Colonic mucosa (tissue), 4 donors: Measurements from ENCODE around the gene EHMT2. TPM values are rescaled to one million over a fixed set of nuclear protein-coding genes. Genes with fewer than 3 reads are reported as not detected.
"Not testable (repeated sequence)": the region's sequence is repeated elsewhere in the genome, so short reads cannot be mapped to it uniquely, and the experiment has no call there.

Experiments used
- DNase-seq: peaks from one replicate; pipeline ENCODE4 v3.0.0-alpha.2; 2020
- H3K27ac ChIP-seq: fragments of 200-600 bp; one replicate; pipeline ENCODE4 v1.8.0; 2021
- H3K27me3 ChIP-seq: fragments of 200-600 bp; one replicate; pipeline ENCODE4 v1.8.0; 2021
- H3K36me3 ChIP-seq: fragments of 200-600 bp; one replicate; pipeline ENCODE4 v1.8.0; 2021
- H3K4me1 ChIP-seq: fragments of 200-600 bp; one replicate; pipeline ENCODE4 v1.8.0; 2021; ENCODE audit warnings: mild to moderate bottlenecking
- H3K4me3 ChIP-seq: fragments of 200-600 bp; one replicate; pipeline ENCODE4 v1.8.0; 2021
- H3K9ac ChIP-seq, 2 donors: one replicate each; pipeline ENCODE4 v1.7.0; 2013; ENCODE audit warnings: control low read depth in 2 of 2, low read depth in 2 of 2, low read length in 2 of 2
- H3K9me3 ChIP-seq: fragments of 200-600 bp; one replicate; pipeline ENCODE4 v1.8.0; 2021
- CTCF ChIP-seq: fragments of 200-600 bp; IDR thresholded peaks from one replicate; pipeline ENCODE4 v1.8.0; 2022; ENCODE audit warnings: antibody characterized with exemption, mild to moderate bottlenecking
- intact Hi-C: fragments of 100-400 bp; cut with DNase I; formaldehyde crosslinking; loops from one replicate; pipeline ENCODE4 v1.14.1; 2022
- total RNA-seq, 2 donors: library from RNA; stranded (reverse); fragmentation: NEBNext Ultra II Directional in 1 of 2; extraction: Animal tissue kit (Norgen Biotek cat#: 25700) in 1 of 2; gene quantifications; one replicate each; pipeline ENCODE4 v1.2.1, GENCODE V29; 2021
- donor health status: healthy.
- donor health status: DM: no; HTN: no; CAD: no.
- donor health status: DM: no; HTN: no; CAD: no.

Gene EHMT2
- total RNA-seq, 2 donors from 2014 or later = 28.4 to 52.1 TPM

GRCh38 chr6:31943742-31944141, 46.2 kb upstream of the EHMT2 start:
- Histone ChIP-seq H3K9ac (no peak overlapping the region), H3K27me3 (no peaks in the 10 kb centered on the region), H3K4me3 (no peak overlapping the region), H3K27ac (no peak overlapping the region), H3K36me3 (no peaks in the 10 kb centered on the region), H3K9me3 (no peaks in the 10 kb centered on the region), H3K4me1 (peaks cover 7% of the 10 kb centered on the region)
- no peak for DNase-seq
- TF ChIP-seq CTCF = no peak
- intact Hi-C loops = no loop called here

- Histone ChIP-seq H3K4me3 (no peak overlapping the region), H3K9me3 (no peaks in the 10 kb centered on the region), H3K36me3 (no peaks in the 10 kb centered on the region), H3K9ac (no peak overlapping the region), H3K27ac (no peak overlapping the region), H3K4me1 (peaks cover 7% of the 10 kb centered on the region), H3K27me3 (no peaks in the 10 kb centered on the region)
- no peak for DNase-seq
- intact Hi-C loops = no loop called here
- no peak for TF ChIP-seq CTCF
Observed at GRCh38 chr6:31940256-31940664, 42.8 kb upstream of the EHMT2 start.

- intact Hi-C loops = no loop called here
- Histone ChIP-seq H3K9me3 (no peaks in the 10 kb centered on the region), H3K27ac (no peak overlapping the region), H3K27me3 (no peaks in the 10 kb centered on the region), H3K9ac (no peak overlapping the region), H3K4me1 (no peaks in the 10 kb centered on the region), H3K4me3 (no peak overlapping the region), H3K36me3 (no peaks in the 10 kb centered on the region)
- DNase-seq = no peak
- no peak for TF ChIP-seq CTCF
Observed at GRCh38 chr6:31935823-31936222, 38.3 kb upstream of the EHMT2 start.

GRCh38 chr6:31935021-31935420, 37.5 kb upstream of the EHMT2 start:
- Histone ChIP-seq H3K9me3 (no peaks in the 10 kb centered on the region), H3K27ac (no peak overlapping the region), H3K27me3 (no peaks in the 10 kb centered on the region), H3K9ac (no peak overlapping the region), H3K36me3 (no peaks in the 10 kb centered on the region), H3K4me3 (no peak overlapping the region), H3K4me1 (no peaks in the 10 kb centered on the region)
- DNase-seq = no peak
- intact Hi-C loops = no loop called here
- no peak for TF ChIP-seq CTCF

- no peaks in the 10 kb centered on the region for H3K27me3 ChIP-seq
- no peaks in the 10 kb centered on the region for H3K9me3 ChIP-seq
- no peak overlapping the region for H3K27ac ChIP-seq
- no peaks in the 10 kb centered on the region for H3K36me3 ChIP-seq
- no peak overlapping the region for H3K9ac ChIP-seq
- TF ChIP-seq CTCF = no peak
- H3K4me1 ChIP-seq = no peaks in the 10 kb centered on the region
- DNase-seq = no peak
- intact Hi-C loops = no loop called here
- H3K4me3 ChIP-seq = no peak overlapping the region
Observed at GRCh38 chr6:31933537-31933936, 36.0 kb upstream of the EHMT2 start.

GRCh38 chr6:31932137-31932536, 34.6 kb upstream of the EHMT2 start:
- H3K4me1 ChIP-seq, DNase-seq, intact Hi-C loops: not testable (repeated sequence)

More at GRCh38 chr6:31932137-31932536, 34.6 kb upstream of the EHMT2 start:
- not testable (repeated sequence) for H3K9ac ChIP-seq, H3K27ac ChIP-seq, H3K27me3 ChIP-seq, H3K9me3 ChIP-seq, H3K36me3 ChIP-seq, H3K4me3 ChIP-seq
